Measurements from ENCODE around the gene CHRM1. TPM values are rescaled to one million over a fixed set of nuclear protein-coding genes. Genes with fewer than 3 reads are reported as not detected.

The CHRM1 gene
- total RNA-seq, 2 experiments from 2014 or later: not detected

GRCh38 chr11:62908468-62909072 lies 12.6 kb downstream of the CHRM1 start:
- H3K36me3 ChIP-seq (ENCODE audit: insufficient read depth, low read length): no peaks in the 10 kb centered on the region
- no peaks in the 10 kb centered on the region for H3K9me2 ChIP-seq (ENCODE audit: insufficient read depth, low read length)
- H3K79me2 ChIP-seq (ENCODE audit: insufficient read depth, low read depth, low read length): no peaks in the 10 kb centered on the region
- H4K20me1 ChIP-seq (ENCODE audit: insufficient read depth, low read length): no peaks in the 10 kb centered on the region
- TF ChIP-seq EZH2phosphoT487 (IDR thresholded peaks at IDR 0.05; ENCODE audit: borderline replicate concordance, low read depth, low read length): no peak
- TF ChIP-seq, protein P1, sequence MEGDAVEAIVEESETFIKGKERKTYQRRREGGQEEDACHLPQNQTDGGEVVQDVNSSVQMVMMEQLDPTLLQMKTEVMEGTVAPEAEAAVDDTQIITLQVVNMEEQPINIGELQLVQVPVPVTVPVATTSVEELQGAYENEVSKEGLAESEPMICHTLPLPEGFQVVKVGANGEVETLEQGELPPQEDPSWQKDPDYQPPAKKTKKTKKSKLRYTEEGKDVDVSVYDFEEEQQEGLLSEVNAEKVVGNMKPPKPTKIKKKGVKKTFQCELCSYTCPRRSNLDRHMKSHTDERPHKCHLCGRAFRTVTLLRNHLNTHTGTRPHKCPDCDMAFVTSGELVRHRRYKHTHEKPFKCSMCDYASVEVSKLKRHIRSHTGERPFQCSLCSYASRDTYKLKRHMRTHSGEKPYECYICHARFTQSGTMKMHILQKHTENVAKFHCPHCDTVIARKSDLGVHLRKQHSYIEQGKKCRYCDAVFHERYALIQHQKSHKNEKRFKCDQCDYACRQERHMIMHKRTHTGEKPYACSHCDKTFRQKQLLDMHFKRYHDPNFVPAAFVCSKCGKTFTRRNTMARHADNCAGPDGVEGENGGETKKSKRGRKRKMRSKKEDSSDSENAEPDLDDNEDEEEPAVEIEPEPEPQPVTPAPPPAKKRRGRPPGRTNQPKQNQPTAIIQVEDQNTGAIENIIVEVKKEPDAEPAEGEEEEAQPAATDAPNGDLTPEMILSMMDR (conservative IDR thresholded peaks at IDR 0.05; ENCODE audit: low read length): no peak
- no peak overlapping the region for H3K27ac ChIP-seq (ENCODE audit: low read depth, low read length, poor library complexity, severe bottlenecking)
- H3K9me3 ChIP-seq (ENCODE audit: low read length): no peaks in the 10 kb centered on the region
- intact Hi-C loops (cut with micrococcal nuclease; ENCODE audit: unreplicated experiment): no loop called here
- no peak overlapping the region for H2AFZ ChIP-seq (ENCODE audit: low read length)
- CTCF ChIA-PET (ENCODE audit: unreplicated experiment): no interaction called here
- no peaks in the 10 kb centered on the region for H3K4me1 ChIP-seq (ENCODE audit: insufficient read depth, low read length, poor library complexity, severe bottlenecking)
- H3K4me3 ChIP-seq (ENCODE audit: low read depth, low read length, poor library complexity, severe bottlenecking): no peak overlapping the region
- DNase-seq (ENCODE audit: low spot score): no peak
- POLR2A ChIA-PET: no interaction called here
- BruUV-seq (replicated peaks): no TSS peak
- no peak overlapping the region for H3K4me2 ChIP-seq (ENCODE audit: low read length)

DNA sequence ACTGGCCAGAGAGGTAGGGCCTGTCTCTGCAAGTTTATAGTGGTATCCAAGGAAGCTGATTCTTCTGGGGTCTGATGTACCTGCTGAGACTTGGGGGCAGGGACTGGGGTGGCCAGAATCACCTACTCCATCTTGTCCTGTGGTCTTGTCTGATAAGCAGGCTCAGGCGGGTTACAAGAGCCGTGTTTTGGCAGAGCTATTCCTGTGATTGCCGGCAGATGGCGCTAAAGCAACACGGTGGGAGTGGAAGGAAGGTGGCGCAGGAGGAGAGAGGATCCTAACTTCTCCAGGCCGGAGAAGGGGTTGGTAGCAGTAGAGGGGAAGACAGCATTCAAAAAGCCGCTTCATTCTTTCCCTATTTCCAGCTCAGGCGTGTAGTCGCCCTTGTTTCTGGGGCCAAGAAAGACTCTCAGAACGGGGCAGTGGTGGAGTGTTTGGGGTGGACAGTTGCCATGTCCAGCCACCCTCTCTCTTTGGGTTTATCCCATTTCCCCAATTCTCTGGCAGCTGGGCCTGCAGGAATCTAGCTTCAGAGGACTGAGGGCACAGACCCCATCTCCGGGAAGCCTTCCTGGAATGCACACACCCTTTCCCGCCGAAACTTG lies 15.1 kb downstream of the CHRM1 start:
- POLR2A ChIA-PET: interaction anchor here (0.7 kb wide), 1 partner anchor 41 kb away, joined by 3 read pairs; no protein-coding TSS in a partner anchor

More for the DNA sequence above, 15.1 kb downstream of the CHRM1 start:
- H2AFZ ChIP-seq (ENCODE audit: low read length): no peak overlapping the region
- no peaks in the 10 kb centered on the region for H3K4me1 ChIP-seq (ENCODE audit: insufficient read depth, low read length, poor library complexity, severe bottlenecking)
- no TSS peak for BruUV-seq (replicated peaks)
- H3K27ac ChIP-seq (ENCODE audit: low read depth, low read length, poor library complexity, severe bottlenecking): no peak overlapping the region
- peak; percentile 73 for DNase-seq (ENCODE audit: low spot score)
- intact Hi-C loops (cut with micrococcal nuclease; ENCODE audit: unreplicated experiment): loop anchor here (1.0 kb wide), 3 partner anchors 69 to 306 kb away; no protein-coding TSS in a partner anchor
- no peaks in the 10 kb centered on the region for H4K20me1 ChIP-seq (ENCODE audit: insufficient read depth, low read length)
- H3K4me2 ChIP-seq (ENCODE audit: low read length): no peak overlapping the region
- TF ChIP-seq EZH2phosphoT487 (IDR thresholded peaks at IDR 0.05; ENCODE audit: borderline replicate concordance, low read depth, low read length): no peak
- TF ChIP-seq, protein P1 (conservative IDR thresholded peaks at IDR 0.05; ENCODE audit: low read length): peak; percentile 98
- no peaks in the 10 kb centered on the region for H3K9me3 ChIP-seq (ENCODE audit: low read length)
- CTCF ChIA-PET (ENCODE audit: unreplicated experiment): interaction anchor here (0.9 to 2.0 kb wide), 3 partner anchors 70 to 117 kb away, joined by 3 to 9 read pairs (median 5); no protein-coding TSS in a partner anchor
- H3K4me3 ChIP-seq (ENCODE audit: low read depth, low read length, poor library complexity, severe bottlenecking): no peak overlapping the region
- H3K79me2 ChIP-seq (ENCODE audit: insufficient read depth, low read depth, low read length): no peaks in the 10 kb centered on the region
- no peaks in the 10 kb centered on the region for H3K36me3 ChIP-seq (ENCODE audit: insufficient read depth, low read length)
- H3K9me2 ChIP-seq (ENCODE audit: insufficient read depth, low read length): no peaks in the 10 kb centered on the region
